Activated gamma-delta T cell treated with anti-CD3 and anti-CD28 coated beads, Interleukin-2, amount 50 U/mL, for 16 hours (primary cell): ENCODE data around the gene TNS1.

ENCODE experiments used
- DNase-seq: peaks from one replicate; pipeline ENCODE4 v3.0.0-alpha.2; 2020; ENCODE audit warnings: low read depth

The TNS1 gene

DNA sequence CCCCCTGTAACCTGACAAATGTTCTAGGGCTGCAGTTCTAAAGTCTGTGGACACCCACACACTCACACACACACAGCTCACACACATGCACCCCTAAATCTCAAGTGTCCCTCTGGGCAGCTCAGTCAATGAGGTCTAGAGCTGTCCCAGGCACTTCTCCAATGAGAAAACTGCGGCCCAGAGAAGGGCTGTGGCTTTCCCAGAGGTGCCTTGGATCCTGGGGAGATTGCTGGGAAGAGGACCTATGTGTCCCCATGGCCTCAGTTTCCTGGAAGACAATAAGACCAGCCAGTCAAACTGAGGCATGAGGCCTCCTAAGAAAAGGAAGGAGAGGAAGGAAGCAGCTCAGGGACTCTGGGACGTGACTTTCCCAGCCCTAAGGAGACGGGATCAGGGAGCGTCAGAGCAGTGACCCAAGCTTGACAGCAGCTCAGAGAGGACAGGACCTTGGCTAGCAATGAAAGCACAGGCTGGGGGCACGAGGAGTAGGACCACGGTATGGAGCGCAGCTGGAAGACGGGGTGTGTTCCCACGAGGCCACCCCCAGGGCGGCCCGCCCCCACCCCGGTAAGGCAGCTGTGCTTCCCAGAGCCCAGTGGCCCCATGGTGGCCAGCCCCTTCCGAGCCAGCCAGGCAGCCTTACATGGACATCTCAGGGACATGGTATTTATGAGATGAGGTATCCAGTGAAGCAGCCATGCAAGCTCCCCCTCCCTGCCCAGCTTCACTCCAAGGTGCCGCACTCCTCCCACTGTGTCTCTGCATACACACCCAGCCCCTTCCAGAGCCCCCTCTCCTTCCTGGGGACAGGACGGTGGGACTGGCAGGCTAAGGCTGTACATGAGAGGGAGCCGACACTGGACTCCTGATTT, 46.0 kb downstream of the TNS1 start:
- DNase-seq: no peak

DNA sequence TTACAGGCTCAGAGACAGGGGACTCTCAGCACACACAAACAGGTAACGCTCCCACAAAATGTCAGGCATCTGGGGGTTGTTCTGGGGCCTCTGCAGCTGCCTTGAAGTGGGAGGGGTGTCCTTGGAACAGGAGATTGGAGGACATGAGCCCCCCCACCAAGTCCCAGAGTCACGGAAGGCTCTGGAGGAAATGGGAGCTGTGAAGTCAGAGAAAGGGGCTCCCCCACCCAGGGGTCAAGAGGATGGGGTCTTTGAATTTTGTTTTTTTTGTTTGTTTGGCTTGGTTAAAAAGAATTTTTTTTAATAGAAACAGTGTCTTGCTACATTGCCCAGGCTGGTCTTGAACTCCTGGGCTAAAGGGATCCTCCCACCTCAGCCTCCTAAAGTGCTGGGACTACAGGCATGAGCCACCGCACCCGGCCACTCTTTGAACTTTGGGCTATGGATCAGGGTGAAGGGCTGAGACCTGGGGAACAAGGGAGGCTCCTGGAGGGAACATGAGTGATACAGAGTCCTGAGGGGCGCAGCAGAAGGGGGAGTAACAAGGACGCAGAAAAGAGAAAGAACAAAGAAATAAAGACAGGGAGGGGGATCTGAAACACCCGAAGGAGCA, 46.8 kb downstream of the TNS1 start:
- no peak for DNase-seq

DNA sequence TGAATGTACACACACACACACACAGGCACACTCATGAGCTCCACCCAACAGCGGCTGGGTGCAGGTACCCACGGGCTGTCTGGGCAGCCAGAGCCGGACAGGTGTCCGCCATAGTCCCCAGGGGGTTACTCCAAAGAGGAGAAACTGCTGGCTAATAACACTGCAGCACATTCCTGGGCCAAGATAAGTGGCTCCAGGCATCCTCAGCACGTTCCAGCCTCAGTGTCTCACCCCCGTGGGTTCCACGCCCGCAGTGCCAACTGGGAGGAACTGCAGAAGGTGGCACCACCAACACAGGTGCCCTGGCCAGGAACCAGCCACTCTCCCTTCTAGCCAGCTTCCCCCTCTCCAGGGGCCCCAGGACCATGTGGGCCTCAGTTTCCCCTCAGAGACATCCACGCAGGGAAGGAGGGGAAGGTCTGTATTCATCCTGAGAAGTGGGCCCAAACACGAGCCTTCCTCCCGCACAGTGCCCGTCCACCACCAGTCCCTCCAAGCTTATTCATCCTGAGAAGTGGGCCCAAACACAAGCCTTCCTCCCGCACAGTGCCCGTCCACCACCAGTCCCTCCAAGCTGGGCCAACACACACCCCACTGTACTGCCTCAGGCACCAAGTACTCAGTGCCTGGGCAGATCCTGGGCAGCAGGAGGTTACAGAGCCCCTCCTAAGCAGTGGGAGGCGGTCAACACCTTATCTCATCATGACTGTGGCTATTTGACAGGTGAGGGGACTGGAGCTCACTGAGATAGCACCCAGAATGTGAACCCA, 47.6 kb downstream of the TNS1 start:
- DNase-seq: no peak

DNA sequence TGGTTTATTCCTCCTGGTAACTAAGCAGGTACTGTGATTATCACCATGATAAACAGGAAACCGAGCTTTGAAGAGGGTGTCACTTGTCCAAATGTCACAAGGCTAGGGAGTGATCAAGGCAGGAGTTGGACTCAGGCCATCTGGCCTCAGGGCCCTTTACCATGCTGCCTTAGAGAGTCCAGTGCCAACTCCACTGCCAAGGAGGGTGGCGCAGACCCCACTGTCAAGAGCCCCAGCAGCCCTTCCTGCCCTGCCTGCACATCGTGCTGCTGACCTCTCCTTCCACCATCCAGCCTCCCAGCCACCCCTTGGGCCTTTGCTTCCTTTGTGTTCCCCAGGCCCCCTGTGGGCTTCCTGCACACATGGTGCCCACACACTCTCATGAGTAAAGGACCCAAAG, 48.3 kb downstream of the TNS1 start:
- no peak for DNase-seq

DNA sequence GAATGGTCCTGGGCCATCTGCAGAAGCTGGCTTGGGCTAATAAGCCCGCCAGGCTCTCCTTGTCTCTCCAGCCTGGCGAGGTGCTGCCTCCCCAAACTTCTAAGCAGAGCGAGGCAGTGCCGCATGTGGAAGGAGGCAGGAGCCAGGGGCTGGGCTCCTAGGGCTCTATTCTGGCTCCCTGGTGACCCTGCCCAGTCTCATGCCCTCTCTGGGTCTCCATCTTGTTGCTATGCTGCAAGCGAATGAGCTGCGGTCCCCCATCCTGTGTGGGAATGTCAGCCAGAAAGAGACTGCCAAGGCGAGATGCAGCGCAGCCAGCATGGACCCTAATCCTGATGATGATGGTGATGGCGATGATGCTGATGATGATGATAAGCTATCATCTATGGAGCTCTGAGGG, 48.7 kb downstream of the TNS1 start:
- DNase-seq: no peak

DNA sequence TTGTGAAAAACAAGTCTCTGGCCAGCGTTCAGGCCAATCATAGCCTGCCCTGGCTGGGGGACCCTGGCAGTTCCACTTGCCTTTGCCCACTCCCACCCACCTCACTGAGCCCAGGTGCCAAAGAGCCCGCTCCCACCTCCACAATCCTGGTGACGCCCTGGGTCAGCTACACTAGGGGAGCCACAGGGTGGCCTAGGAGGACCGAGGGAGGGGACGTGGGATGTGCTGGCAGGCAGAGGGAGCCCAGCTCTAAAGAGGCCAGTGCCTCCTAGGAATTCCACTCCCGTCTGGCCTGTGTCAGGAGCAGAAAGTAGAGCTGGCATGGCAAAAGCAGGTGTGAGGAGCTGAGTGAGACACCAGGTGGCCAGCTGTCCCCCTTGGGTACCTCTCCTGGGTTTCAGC, 49.3 kb downstream of the TNS1 start:
- no peak for DNase-seq

DNA sequence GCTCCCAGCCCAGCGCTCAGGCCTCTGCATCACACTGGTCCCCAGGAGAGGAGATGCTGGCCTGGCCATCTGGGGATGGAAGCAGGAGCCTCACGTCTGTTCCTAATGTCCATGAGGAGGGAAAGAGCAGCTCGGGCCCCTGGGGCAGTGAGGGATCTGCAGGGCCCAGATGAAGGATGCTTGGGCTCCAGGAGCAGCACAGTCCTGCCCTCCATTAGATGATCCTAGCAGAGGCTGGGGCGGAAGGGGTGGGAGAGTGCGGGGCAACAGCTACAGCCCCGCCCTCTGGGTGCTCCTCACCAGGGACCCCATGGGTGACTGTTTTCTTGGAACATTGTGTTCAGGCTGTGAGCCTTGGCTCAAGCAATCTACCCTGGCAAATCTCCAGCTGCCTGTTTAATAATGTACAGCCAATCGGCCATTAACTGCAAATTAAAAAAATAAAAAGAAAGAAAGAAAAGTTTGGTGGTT, 49.7 kb downstream of the TNS1 start:
- DNase-seq: no peak

DNA sequence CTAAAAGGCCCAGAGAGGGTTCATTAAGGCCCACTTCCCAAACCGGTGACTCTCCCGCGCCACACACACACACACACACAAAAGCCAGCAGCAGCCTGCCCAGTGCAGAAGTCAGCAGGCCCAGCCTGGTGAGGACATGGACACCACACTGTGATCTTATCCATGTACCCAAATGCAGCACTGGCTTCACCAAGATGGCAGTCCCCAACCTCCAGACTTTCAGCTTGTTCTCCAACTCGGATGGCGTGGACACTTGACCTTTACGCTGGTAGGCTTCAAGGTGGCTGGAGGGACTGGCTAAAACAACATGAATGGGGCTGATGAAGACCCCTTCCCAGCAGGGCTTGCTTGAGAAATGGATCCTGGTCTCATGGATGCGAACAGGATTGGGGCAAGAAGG, 50.4 kb downstream of the TNS1 start:
- DNase-seq: no peak

DNA sequence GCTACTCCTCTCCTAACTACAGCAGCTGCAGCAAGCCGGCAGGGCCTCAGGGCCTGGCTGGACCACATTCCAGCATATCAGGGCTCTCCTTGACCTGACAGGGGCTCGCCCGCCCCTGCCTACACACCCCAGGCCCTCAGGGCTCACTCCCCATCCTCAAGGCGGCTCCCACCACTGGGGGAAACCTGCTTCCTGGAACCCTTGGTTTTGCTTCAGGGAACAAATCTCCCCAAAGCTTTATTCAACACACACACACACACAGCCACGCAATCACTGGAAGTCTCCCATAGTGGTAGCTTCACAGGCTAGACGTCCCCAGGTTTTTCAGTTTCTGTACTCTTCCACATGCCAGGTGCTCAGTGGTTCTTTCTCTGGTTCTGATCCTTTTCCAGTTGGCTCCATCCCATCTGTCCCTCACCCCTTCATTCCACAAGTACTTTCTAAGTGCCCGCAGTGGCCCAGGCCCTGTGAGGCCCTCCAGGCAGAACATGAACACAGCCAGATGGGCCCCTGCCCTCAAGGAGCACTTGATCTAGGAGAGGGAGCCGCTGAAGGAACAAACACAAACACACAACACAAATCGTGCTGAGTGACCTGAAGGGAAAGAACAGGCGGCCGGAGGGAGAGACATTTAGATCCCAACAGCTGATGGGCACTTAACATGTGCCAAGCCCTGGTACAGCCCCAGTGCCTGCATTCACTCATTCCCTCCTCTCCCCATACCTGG, 51.1 kb downstream of the TNS1 start:
- no peak for DNase-seq

DNA sequence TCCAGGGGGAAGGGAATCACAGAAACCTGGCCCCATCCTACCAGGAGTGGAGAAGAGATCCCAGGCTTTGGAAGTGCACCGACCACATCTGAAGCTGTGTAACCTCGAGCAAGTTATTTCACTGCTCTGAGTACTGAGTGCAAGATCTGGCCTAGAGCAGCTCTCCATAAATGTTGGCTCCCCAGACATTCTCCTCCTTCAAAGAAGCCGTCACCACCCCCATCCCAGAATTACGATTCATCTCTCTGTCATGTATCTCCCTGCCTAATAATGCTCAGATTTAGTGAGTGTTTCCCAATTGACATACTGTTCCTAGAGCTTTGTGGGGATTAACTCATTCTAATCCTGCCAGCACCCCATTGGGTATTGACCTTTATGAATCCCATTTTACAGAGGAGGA, 51.7 kb downstream of the TNS1 start:
- DNase-seq: no peak

DNA sequence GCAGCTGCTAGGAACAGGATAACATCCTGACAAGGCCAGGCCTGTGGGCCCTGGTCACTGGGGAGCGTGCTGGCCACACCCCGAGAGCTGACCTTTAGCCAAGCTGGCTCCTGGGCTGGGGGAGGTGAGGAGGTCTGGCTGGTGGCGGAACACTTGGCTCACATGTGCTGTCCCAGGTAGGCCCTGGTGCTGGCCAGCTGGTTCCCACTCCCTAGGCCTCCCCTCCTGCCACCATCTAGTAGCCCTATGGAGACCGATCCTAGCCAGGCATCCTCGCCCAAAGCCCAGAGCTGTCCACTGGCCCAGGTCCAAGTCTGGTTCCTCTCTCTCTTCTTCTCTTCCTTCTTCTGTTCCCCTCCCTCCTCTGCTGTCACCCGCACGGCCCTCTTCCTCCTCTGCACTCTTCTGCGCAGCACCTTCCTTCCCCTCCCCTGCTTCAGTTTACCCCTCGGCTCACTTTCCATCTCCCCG, 52.4 kb downstream of the TNS1 start:
- DNase-seq: no peak

DNA sequence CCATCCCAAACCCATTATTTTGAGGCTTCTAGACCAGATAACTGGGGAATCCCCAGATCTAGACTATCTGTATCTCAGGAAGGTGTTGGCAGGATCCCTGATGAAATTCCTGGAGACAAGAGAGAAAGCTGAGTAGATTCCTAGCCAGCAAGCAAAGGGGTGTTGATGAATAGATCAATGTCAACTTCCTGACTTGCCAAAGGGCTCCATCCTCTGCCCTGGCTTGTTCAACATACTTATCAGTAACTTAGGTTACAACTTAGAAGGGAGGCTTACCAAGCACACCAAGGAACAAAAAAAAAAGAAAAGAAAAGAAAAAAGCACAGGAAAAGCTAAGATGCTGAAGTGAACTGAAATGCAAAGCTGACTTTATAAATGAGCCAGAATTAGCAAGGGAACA, 53.3 kb downstream of the TNS1 start:
- no peak for DNase-seq

DNA sequence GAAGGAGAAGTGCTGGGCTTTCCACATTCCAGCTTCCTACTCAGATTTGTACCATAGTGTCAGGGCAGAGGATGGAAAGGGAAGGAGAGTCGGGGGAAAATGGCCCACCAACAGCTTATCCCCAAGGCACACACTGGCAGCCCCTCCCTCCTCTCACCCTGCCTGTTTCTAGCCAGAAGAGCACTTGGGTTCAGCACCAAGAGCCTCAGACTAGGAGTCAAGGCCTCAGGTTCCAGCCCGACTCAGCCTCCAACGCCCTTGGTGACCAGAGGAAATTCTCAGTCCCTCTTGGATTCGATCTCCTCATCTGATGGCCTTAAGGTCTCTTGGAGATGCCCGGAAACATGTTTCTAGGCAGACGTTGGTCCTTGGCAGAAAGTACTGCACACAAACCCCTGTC, 53.9 kb downstream of the TNS1 start:
- no peak for DNase-seq

DNA sequence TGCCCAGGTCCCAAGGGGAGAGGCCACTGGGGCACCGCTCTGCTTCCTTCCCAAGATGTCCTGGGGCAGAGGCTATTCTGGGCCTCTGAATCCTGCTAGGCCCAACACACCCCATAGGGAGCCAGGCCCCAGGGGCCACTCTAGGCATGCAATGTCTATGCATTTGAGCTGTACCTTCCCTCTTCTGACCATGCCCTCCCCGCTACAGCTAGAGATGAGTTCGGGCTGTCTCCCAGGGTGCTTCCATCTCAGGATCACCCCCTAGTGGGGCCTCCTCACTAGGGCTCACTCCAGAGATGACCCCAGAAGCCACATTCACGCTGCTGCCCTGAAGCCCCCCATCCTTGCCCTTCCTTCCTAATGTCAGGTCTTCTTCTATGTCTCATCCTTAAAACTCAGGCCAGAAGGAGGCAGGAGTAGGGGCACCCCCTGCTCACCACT, 54.4 kb downstream of the TNS1 start:
- DNase-seq: no peak

DNA sequence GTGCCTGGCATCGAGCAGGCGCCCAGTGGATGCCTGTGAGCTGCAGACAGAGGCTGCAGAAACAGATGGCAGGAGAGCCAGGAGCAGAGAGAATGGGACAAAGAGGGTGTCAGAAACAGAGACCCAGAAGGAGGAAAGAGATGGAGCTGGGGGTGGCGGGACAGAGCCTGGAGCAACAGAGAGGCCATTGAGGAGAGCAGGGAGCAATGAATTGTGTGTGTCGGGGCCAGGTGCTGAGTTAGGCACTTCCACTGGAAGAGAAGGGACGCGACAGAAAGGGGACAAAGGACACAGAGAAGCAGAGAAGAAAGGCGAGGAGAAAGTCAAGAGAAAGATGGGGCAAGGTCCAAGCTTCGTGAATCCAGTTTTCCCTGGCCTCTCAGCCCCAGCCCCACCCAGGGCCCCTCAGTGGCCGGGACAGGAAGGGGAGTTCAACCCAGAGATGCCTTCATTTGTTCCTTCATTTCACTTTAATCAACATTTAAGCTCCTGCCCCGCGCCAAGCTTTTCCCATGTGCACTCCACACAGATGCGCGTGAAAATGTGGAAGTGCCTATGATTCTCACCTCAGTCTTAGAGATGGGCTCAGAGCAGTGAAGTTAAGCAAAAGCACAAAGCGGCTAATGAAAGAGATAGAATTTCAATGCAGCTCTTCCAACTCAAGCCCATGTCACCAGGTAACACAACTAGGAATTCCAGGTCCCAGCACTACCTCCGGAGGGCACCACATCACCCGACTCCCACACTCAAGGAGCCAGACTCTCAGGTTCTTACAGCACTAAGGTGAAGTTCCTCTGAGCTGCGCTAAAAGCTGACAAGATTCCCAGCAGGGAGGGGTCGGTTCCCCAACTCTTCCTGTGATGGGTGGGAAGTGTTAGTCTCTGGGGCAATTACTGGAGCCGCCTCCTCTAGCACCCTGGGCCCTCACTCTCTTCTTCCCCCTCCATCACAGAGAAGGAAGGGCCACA, 55.1 kb downstream of the TNS1 start:
- DNase-seq: no peak

DNA sequence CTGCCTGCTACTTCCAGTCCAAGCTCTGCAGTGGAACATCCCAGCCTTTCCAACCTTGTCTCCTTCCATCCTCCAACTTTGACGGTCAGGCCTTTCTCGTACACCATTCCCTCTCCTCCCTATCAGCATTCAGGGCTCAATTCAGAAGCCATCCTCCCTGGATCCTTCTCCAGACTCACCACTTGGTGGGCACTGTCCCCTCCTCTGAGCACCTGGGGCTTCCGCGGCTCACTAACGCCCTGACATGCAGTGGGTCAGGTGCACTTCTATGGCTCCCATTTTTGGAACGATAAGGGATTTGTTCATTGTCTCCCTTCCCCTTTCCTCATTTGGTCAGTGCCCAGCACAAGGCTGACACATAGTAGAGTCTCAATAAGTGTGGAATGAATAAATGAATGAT, 56.7 kb downstream of the TNS1 start:
- DNase-seq: no peak

DNA sequence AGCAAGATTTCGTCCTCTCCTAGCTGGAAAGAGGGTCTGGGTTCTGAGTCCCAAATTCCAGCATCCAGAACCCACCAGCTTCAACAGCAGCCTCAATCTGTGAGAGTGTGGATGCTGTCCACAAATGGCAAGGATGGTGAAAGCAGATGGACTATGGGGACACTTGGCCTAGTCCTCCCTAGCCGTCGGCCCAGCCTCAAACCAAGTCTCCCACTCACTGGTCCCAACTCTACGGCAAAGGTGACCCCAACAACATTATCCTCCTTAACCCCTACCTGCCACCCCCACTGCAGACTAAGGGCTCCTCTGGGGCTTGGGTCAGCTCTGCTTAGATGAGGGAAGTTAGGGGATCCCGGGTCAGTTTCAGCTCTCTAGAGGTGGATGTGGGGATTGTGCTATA, 57.3 kb downstream of the TNS1 start:
- DNase-seq: no peak

DNA sequence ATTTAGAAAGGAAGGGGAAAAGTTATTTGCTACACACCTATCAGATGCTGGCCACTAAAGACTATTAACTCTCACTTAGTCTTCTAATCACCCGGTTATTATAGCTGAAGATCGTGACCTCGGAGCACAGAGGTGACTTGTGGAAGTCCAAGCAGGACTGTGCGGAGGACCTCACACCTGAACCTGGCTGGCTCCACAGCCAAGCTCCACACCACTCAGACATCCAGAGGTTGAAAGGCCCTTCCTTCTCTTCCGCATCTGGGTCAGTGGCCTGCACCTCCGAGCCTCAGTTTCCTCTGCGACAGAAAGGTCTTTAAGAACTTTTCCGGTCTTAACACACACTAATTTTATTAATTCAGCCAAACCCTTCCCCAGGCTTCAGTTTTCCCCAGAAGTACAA, 57.9 kb downstream of the TNS1 start:
- no peak for DNase-seq

DNA sequence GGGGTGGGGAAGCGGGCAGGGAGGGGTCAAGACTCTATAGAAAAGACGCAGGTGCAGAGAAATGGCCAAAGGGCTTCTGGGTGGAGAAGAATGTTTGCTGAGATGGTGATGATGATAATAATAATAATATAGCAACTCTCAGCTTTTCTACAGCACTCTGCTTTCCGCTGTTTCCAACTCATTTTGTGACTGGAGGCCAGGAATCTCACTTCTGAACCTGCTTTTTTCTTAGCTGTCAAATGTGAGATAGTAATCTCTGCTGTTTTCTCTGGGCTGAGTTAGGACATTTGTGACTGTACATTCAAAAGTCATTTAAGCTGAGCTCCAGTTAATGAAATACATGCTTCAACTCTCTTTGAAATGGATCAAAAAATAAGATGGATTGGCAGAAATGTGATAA, 58.4 kb downstream of the TNS1 start:
- no peak for DNase-seq

DNA sequence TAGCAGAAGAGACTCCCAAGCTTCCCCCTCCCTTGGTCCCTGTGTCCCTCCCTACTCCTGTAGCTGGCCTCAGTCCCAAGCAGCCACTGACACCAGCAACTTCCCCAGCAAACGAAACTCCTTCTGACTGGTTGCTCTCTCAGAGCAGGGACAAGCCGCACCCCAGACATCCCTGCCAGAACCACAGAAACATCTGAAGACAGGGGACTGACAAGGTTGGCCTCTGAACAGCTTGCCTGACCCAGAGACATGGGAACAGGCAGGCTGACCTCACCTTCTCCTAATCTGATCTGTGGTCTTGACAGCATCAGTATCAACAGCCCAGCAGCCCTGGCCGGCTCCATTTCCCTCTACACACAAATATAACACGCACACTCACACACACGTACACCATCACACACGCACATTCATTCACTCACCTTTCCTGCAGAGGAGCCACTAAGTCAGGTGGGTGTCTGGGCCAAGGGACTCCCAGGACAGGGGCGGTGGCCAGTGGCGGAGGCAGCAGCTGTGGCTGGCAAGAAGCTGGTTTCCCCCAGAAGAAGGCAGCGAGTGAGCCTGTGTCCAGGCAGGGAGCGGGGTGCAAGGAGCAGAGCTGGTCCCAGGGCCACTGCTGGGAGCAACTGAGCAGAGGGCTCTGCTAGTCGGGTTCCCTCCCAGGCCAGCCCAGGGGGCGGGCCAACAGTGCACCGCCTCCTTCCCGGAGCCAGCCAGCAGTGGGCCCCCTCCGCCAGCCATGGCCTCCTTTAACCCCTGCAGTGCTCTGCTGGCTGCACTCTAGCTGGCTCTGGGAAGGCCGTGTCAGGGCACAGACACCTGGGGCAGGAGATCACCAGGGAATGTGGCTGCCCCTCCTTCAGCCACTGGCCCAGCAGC, 59.1 kb downstream of the TNS1 start:
- DNase-seq: no peak
